GM12873 (cell line): Measurements from ENCODE around the gene GJC2.

Source experiments
- TF ChIP-seq, protein P1 (sequence below): IDR thresholded peaks from 2 replicates; pipeline ENCODE4 v1.5.1; 2012; ENCODE audit warnings: low read depth, mild to moderate bottlenecking, moderate library complexity, low read length, control low read depth; ENCODE audit not compliant: insufficient read depth; ENCODE audit errors: missing control alignments

Gene GJC2

DNA sequence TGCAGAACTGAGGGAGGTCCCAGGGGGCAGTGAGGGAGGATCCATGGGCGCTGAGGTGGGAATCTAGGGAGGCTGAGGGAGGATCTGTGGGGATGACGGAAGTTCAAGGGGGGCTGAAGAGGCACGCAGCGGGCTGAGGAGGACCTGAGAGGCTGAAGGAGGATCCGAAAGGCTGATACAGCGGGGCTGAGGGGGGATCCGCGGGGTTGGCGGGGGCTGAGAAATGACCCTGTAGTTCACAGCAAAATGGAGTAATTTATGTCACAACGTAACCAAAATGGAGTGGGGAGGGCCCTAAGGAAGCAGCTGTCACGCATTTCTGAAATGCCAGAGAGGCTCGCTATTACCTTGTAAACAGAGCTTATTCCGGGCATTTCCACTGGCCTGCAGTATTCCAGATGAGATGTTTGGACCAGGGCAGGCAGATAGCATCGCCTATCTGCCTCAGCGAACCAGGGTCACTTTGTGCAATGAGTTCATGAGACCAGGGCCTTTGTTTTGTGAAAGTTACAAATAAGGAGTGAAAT lies 39.7 kb upstream of the GJC2 start:
- TF ChIP-seq, protein P1, sequence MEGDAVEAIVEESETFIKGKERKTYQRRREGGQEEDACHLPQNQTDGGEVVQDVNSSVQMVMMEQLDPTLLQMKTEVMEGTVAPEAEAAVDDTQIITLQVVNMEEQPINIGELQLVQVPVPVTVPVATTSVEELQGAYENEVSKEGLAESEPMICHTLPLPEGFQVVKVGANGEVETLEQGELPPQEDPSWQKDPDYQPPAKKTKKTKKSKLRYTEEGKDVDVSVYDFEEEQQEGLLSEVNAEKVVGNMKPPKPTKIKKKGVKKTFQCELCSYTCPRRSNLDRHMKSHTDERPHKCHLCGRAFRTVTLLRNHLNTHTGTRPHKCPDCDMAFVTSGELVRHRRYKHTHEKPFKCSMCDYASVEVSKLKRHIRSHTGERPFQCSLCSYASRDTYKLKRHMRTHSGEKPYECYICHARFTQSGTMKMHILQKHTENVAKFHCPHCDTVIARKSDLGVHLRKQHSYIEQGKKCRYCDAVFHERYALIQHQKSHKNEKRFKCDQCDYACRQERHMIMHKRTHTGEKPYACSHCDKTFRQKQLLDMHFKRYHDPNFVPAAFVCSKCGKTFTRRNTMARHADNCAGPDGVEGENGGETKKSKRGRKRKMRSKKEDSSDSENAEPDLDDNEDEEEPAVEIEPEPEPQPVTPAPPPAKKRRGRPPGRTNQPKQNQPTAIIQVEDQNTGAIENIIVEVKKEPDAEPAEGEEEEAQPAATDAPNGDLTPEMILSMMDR = no peak

DNA sequence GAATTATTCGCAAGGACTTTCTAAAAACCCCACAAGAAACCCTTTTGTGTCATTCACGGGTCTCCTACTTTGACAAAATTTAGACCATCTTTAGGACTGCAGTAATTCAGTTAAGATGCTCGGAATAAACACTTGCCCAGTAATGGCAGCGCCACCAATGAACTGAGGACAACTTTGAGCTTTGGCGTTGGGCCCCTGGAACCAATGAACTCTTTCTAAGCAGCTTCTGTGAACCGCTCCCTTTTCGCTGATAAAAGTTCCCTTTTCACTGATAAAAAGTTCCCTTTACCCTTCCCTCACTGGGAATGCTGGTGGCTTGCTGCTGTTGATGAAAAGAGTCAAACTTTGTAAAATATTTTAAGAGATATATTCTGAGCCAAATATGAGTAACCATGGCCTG lies 39.2 kb upstream of the GJC2 start:
- TF ChIP-seq, protein P1 = no peak

DNA sequence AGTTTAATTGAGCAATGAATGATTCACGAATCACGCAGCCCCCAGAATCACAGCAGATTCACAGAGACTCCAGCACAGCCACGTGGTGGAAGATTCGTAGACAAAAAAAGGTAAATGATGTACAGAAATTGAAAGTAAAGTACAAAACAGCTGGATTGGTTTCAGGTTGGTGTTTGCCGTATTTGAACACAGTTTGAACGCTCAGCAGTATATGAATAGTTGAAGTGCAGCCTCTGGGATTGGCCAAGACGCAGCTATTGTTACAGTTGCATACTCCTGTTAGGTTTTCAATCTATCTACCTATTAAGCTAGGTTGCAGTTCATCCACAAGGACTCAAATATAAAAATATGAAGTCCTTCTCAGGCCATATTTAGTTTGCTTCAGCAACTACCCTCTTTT lies 37.6 kb upstream of the GJC2 start:
- TF ChIP-seq, protein P1 = no peak

DNA sequence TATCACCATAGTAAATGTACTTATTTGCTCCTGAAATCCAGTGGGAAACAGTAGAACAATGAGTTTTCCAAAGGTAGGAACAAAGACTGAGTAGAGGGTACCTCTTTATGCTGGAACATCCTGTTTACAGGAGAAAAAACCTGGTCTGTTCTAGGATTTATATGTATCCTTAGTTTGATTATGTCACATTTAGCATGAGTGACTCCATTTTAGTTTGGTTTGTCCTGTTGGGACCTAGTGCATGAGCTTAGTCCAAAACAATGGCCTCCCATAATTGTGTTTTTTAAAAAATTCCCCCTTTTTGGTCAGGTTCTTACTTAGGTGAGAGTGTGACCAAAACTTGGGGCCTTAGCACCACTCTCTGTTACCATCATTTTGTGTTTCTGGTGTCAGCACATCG lies 37.1 kb upstream of the GJC2 start:
- TF ChIP-seq, protein P1 = no peak

DNA sequence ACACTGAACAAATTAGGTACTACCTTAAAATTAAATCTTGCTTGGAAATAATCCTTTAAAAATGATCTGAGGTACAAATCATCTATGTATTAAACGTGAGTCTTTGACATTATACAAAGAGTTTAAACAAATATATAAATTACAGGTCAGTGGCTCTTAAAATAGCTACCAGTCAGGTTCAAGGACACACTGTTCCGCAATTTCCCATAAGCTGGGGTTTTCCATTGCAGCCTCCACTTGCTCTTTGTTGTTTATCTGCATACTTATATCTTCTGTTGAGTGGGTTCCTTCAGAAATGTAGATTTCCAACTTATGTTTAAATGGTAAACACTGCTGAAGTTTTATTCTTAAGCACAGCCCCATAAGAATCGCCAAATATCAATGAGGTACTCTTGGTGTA lies 34.9 kb upstream of the GJC2 start:
- TF ChIP-seq, protein P1 = no peak

DNA sequence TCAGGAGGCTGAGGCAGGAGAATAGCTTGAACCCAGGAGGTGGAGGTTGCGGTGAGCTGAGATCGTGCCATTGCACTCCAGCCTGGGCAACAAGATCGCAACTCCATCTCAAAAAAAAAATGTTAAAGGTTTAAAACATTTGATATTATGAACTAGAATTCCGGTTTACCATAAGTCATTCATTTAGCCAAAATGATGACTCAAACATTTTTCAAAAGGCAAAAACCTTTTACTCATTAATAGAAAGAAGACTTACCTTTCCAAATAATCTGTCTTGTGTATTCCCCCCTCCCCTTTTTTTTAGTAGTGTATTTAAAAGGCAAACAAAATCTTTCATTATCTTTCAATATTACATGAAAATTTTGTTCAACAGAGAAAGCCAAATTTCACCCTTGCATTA lies 32.4 kb upstream of the GJC2 start:
- TF ChIP-seq, protein P1 = no peak

DNA sequence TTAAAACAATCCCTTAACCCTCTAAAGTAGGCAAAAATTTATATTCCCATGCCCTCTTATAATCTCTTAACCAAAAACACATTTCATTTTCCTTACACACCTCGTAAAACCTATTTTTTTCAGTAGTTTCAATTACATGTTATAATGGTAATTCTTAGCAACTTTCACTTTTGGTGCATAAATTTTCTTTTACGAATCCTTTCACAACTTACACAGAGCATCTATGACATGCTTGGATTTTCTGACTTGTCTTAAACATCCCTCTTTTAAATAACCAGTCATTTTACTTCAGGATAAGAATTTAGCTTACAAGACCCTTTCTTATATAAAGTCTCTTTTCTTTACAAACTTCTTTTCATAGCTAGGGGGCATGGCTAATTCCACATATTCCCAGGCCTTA lies 31.7 kb upstream of the GJC2 start:
- TF ChIP-seq, protein P1 = no peak
